HepG2 (cell line): ENCODE results near the gene TUBGCP4. TPM values are rescaled to one million over a fixed set of nuclear protein-coding genes. Genes with fewer than 3 reads are reported as not detected.
A peak's percentile ranks its signal among the peaks of the same experiment; 100 is the strongest.

Experiments used
- CC2D1A ChIP-seq: sonication (generic); formaldehyde crosslinking; IDR thresholded peaks from 2 replicates; pipeline ENCODE4 v1.8.1; 2023; ENCODE audit warnings: mild to moderate bottlenecking, missing genetic modification reagents
- DNMT3B ChIP-seq: conservative IDR thresholded peaks from 2 replicates; pipeline ENCODE4 v1.6.1; 2016; ENCODE audit warnings: missing biosample characterization, control low read depth
- EP300 ChIP-seq, 3 experiments: sonication (generic) in 1 of 3; formaldehyde crosslinking in 1 of 3; IDR thresholded peaks; 2 replicates each; pipeline versions ENCODE4 v1.5.1 to v1.6.1; 2011 to 2020; ENCODE audit warnings: low read depth in 2 of 3, low read length in 2 of 3, borderline replicate concordance in 1 of 3, improper control_type of control experiment in 1 of 3, mild to moderate bottlenecking in 1 of 3, missing genetic modification reagents in 1 of 3, moderate library complexity in 1 of 3
- MAFG ChIP-seq: sonication (generic); formaldehyde crosslinking; IDR thresholded peaks from 2 replicates; pipeline ENCODE4 v1.5.1; 2020; ENCODE audit warnings: mild to moderate bottlenecking, missing genetic modification reagents
- RAD21 ChIP-seq: fragments of 450-650 bp; formaldehyde crosslinking; IDR thresholded peaks from 2 replicates; pipeline ENCODE4 v1.5.0; 2020; ENCODE audit warnings: mild to moderate bottlenecking
- SOX13 ChIP-seq, 3 experiments: fragments of 450-650 bp in 1 of 3; sonication (generic) in 1 of 3; formaldehyde crosslinking in 1 of 3; IDR thresholded peaks in 2 of 3; conservative IDR thresholded peaks in 1 of 3; 2 replicates each; pipeline versions ENCODE4 v1.5.0 to v1.6.1; 2016 to 2020; ENCODE audit warnings: antibody characterized with exemption in 1 of 3, mild to moderate bottlenecking in 1 of 3, missing compliant biosample characterization in 1 of 3, missing genetic modification reagents in 1 of 3, moderate library complexity in 1 of 3
- ZNF382 ChIP-seq: sonication (generic); formaldehyde crosslinking; IDR thresholded peaks from 2 replicates; pipeline ENCODE4 v1.5.0; 2020; ENCODE audit warnings: missing genetic modification reagents, mild to moderate bottlenecking, borderline replicate concordance
- ZNF747 ChIP-seq: sonication (generic); formaldehyde crosslinking; IDR thresholded peaks from 2 replicates; pipeline ENCODE4 v1.8.1; 2023; ENCODE audit warnings: missing genetic modification reagents, mild to moderate bottlenecking, borderline replicate concordance
- polyA plus RNA-seq, 8 experiments: library from polyadenylated mRNA; depleted of rRNA in 3 of 8; stranded (reverse) in 7 of 8; unstranded in 1 of 8; fragments of >200 nt; fragmentation: Illumina TruSeq in 4 of 8; extraction: Trizol in 4 of 8; gene quantifications; 2 replicates each; pipeline versions ENCODE4 v1.2.1 to v1.2.3, GENCODE V29; 2011 to 2016; ENCODE audit warnings: low read depth in 4 of 8, missing spikeins in 1 of 8, mixed read lengths in 1 of 8; ENCODE audit not compliant: insufficient read depth in 1 of 8
- total RNA-seq, 5 experiments: library from RNA; depleted of rRNA; stranded (reverse); fragments of >200 nt; fragmentation: Illumina TruSeq; extraction: Trizol; gene quantifications; 2 replicates each; pipeline ENCODE4 v1.2.3, GENCODE V29; 2016; ENCODE audit warnings: low read depth in 1 of 5
- TF ChIP-seq, protein P1 (sequence below): sonication (generic); formaldehyde crosslinking; IDR thresholded peaks from 2 replicates; pipeline ENCODE4 v1.5.0; 2020; ENCODE audit warnings: mild to moderate bottlenecking, missing genetic modification reagents, moderate library complexity
- TF ChIP-seq, protein P2 (sequence below): sonication (generic); formaldehyde crosslinking; IDR thresholded peaks from 2 replicates; pipeline ENCODE4 v1.4.0; 2020; ENCODE audit warnings: mild to moderate bottlenecking, missing genetic modification reagents

Gene TUBGCP4
- total and polyA plus RNA-seq, 2 of the 13 experiments (the other 11 are each of a cell fraction or from before 2014, with no cell fraction given) = 15.0 to 20.5 TPM

DNA sequence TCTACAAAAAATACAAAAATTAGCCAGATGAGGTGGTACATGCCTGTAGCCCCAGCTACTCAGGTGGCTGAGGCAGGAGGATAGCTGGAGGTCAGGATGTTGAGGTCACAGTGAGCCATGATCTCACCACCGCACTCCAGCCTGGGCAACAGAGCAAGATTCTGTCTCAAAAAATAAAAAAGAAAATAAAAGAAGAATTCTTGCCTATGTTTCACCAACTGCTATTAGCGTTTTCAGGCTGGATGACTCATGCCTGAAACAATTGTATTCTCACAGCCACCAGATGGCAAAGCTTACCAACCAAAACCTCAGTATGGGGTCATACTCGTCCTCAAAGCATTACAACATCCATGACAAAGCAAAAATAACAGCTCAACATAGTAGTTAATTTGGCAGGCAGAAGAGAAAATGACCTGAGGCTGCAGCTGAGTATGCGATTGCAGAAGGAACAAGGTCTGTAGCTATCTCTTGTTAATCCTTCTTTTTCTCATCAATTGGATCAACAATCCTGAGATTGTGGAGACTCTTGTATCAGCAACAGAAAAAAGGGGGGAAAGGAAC, 69.9 kb downstream of the TUBGCP4 start (continued):
- TF ChIP-seq, protein P1, sequence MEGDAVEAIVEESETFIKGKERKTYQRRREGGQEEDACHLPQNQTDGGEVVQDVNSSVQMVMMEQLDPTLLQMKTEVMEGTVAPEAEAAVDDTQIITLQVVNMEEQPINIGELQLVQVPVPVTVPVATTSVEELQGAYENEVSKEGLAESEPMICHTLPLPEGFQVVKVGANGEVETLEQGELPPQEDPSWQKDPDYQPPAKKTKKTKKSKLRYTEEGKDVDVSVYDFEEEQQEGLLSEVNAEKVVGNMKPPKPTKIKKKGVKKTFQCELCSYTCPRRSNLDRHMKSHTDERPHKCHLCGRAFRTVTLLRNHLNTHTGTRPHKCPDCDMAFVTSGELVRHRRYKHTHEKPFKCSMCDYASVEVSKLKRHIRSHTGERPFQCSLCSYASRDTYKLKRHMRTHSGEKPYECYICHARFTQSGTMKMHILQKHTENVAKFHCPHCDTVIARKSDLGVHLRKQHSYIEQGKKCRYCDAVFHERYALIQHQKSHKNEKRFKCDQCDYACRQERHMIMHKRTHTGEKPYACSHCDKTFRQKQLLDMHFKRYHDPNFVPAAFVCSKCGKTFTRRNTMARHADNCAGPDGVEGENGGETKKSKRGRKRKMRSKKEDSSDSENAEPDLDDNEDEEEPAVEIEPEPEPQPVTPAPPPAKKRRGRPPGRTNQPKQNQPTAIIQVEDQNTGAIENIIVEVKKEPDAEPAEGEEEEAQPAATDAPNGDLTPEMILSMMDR (CRISPR knock-in tag) = peak; percentile 67
- TF ChIP-seq EP300 (IDR thresholded peaks at IDR 0.05; ENCODE audit: low read depth in 2 of 2, low read length in 2 of 2) (0 out of 4 replicates have a peak, but pooled peaks of 1 of the 2 experiments have one; percentile 39), EP300 (CRISPR knock-in tag; IDR thresholded peaks at IDR 0.05; ENCODE audit: borderline replicate concordance) (no peak), SOX13 (IDR thresholded peaks at IDR 0.05) (no peak), SOX13 (CRISPR knock-in tag; conservative IDR thresholded peaks at IDR 0.05 in 1 of 2, IDR thresholded peaks at IDR 0.05 in 1 of 2) (peak in 1 of 2 experiments; percentile 16; a peak in 1 of 4 replicates), ZNF382 (CRISPR knock-in tag) (no peak), CC2D1A (CRISPR knock-in tag) (no peak), ZNF747 (CRISPR knock-in tag) (no peak), RAD21 (CRISPR knock-in tag) (peak; percentile 46; the same call in 1 of the 2 replicates), DNMT3B (CRISPR knock-in tag) (no peak), MAFG (CRISPR knock-in tag) (peak; percentile 80)
- TF ChIP-seq, protein P2, sequence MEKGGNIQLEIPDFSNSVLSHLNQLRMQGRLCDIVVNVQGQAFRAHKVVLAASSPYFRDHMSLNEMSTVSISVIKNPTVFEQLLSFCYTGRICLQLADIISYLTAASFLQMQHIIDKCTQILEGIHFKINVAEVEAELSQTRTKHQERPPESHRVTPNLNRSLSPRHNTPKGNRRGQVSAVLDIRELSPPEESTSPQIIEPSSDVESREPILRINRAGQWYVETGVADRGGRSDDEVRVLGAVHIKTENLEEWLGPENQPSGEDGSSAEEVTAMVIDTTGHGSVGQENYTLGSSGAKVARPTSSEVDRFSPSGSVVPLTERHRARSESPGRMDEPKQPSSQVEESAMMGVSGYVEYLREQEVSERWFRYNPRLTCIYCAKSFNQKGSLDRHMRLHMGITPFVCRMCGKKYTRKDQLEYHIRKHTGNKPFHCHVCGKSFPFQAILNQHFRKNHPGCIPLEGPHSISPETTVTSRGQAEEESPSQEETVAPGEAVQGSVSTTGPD (CRISPR knock-in tag) = no peak
